ENCODE results near the gene HYDIN. TPM values are rescaled to one million over a fixed set of nuclear protein-coding genes. Genes with fewer than 3 reads are reported as not detected.
"Not testable (repeated sequence)": the region's sequence is repeated elsewhere in the genome, so short reads cannot be mapped to it uniquely, and the experiment has no call there.

The HYDIN gene
- total RNA-seq, 1 experiment from 2014 or later, result not detected

DNA sequence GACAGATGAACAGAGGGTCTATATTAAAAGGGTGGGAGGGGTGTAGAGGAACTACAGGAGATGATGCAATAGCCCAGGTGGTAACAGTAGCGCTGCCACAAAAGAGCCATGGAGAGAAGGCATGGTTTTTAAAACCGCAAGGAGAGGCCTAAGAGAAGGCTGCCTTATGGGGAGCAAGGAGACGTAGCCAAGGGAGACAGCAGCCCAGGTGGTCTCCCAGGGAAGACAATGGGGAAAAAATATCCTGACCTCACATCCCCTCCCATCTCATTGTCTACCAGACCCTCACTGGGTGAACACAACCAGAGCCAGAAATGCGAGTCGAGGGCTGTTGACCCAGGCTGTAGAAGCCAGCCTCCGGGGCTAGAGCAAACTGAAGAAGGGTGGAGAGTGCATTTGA, 77.2 kb downstream of the HYDIN start:
- ATAC-seq; H3K9me2 ChIP-seq (ENCODE audit: insufficient read depth); CTCF ChIA-PET; H3K9me3 ChIP-seq (ENCODE audit: control insufficient read depth in 1 of 2, insufficient read depth in 1 of 2, low read depth in 1 of 2, low read length in 2 of 2); H3K79me2 ChIP-seq (ENCODE audit: insufficient read depth, low read length); H2AFZ ChIP-seq (ENCODE audit: low read depth, low read length, poor library complexity, severe bottlenecking); intact Hi-C loops (cut with micrococcal nuclease); BruUV-seq (replicated peaks); POLR2A ChIA-PET; H3K27me3 ChIP-seq (ENCODE audit: insufficient read depth, low read length); H3K4me2 ChIP-seq (ENCODE audit: low read length); H3K4me3 ChIP-seq (replicated peaks in 1 of 2; ENCODE audit: low read depth in 1 of 2, low read length in 2 of 2); H3K9ac ChIP-seq (ENCODE audit: low read length); RAD21 ChIA-PET (ENCODE audit: low non-redundant PET in 1 of 2, low total read pairs in 2 of 2, uncharacterized antibody in 2 of 2, unreplicated experiment in 2 of 2); H3K27ac ChIP-seq (ENCODE audit: low read depth, low read length); H3K36me3 ChIP-seq (ENCODE audit: control insufficient read depth in 1 of 2, insufficient read depth in 2 of 2, low read length in 2 of 2); H4K20me1 ChIP-seq (ENCODE audit: insufficient read depth); H3K4me1 ChIP-seq (ENCODE audit: control insufficient read depth in 1 of 2, insufficient read depth in 2 of 2, low read length in 2 of 2); DNase-seq (ENCODE audit: low read depth, low spot score): not testable (repeated sequence)

DNA sequence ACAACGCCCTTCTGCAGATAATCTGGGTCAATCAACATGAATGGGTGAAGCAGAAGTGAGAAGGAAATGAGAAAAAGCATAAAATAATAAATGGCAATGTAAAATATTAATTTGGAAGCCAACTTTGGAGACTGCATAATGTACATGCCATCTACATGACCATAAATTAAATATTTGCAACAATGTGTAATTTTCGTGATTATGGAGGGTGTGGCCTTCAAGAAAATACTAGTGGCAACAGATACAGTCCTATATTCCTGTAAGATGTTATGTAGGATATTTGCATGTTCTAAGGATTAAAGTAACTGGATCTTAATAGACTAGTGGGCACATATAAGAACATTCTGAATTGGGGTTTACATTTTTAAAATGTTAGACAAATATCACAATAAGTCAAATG, 78.9 kb downstream of the HYDIN start:
- H3K4me2 ChIP-seq (ENCODE audit: low read length); H3K27me3 ChIP-seq (ENCODE audit: insufficient read depth, low read length); ATAC-seq; DNase-seq (ENCODE audit: low read depth, low spot score); H3K9me3 ChIP-seq (ENCODE audit: control insufficient read depth in 1 of 2, insufficient read depth in 1 of 2, low read depth in 1 of 2, low read length in 2 of 2); H3K4me3 ChIP-seq (replicated peaks in 1 of 2; ENCODE audit: low read depth in 1 of 2, low read length in 2 of 2); H3K79me2 ChIP-seq (ENCODE audit: insufficient read depth, low read length); H4K20me1 ChIP-seq (ENCODE audit: insufficient read depth); intact Hi-C loops (cut with micrococcal nuclease); POLR2A ChIA-PET; CTCF ChIA-PET; H3K27ac ChIP-seq (ENCODE audit: low read depth, low read length); H3K9me2 ChIP-seq (ENCODE audit: insufficient read depth); RAD21 ChIA-PET (ENCODE audit: low non-redundant PET in 1 of 2, low total read pairs in 2 of 2, uncharacterized antibody in 2 of 2, unreplicated experiment in 2 of 2); H3K36me3 ChIP-seq (ENCODE audit: control insufficient read depth in 1 of 2, insufficient read depth in 2 of 2, low read length in 2 of 2); H3K4me1 ChIP-seq (ENCODE audit: control insufficient read depth in 1 of 2, insufficient read depth in 2 of 2, low read length in 2 of 2); BruUV-seq (replicated peaks); H2AFZ ChIP-seq (ENCODE audit: low read depth, low read length, poor library complexity, severe bottlenecking); H3K9ac ChIP-seq (ENCODE audit: low read length): not testable (repeated sequence)

DNA sequence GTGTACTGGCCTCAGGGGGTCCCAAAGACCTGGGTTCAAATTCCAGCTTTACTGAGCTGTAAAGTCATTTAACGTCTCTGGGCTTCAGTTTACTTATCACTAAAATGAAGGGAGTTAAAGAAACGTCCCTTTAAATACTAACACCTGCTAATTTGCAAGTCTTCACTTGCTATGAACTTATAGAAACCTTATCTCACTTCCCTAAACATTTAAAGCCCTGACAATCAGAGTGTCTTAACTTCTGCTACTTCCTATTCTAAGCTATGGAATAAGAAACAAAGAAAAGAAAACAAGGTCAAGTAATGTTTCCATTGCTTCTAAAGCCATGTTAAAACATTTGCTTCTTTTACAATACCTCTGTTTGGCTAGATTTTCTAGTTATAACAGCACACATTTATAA, 87.3 kb downstream of the HYDIN start:
- RAD21 ChIA-PET (ENCODE audit: low non-redundant PET in 1 of 2, low total read pairs in 2 of 2, uncharacterized antibody in 2 of 2, unreplicated experiment in 2 of 2); H3K9me3 ChIP-seq (ENCODE audit: control insufficient read depth in 1 of 2, insufficient read depth in 1 of 2, low read depth in 1 of 2, low read length in 2 of 2); H3K27me3 ChIP-seq (ENCODE audit: insufficient read depth, low read length); ATAC-seq; H3K4me3 ChIP-seq (replicated peaks in 1 of 2; ENCODE audit: low read depth in 1 of 2, low read length in 2 of 2); H2AFZ ChIP-seq (ENCODE audit: low read depth, low read length, poor library complexity, severe bottlenecking); H4K20me1 ChIP-seq (ENCODE audit: insufficient read depth); POLR2A ChIA-PET; H3K36me3 ChIP-seq (ENCODE audit: control insufficient read depth in 1 of 2, insufficient read depth in 2 of 2, low read length in 2 of 2); H3K9me2 ChIP-seq (ENCODE audit: insufficient read depth); BruUV-seq (replicated peaks); H3K27ac ChIP-seq (ENCODE audit: low read depth, low read length); H3K9ac ChIP-seq (ENCODE audit: low read length); intact Hi-C loops (cut with micrococcal nuclease); H3K4me2 ChIP-seq (ENCODE audit: low read length); DNase-seq (ENCODE audit: low read depth, low spot score); H3K79me2 ChIP-seq (ENCODE audit: insufficient read depth, low read length); H3K4me1 ChIP-seq (ENCODE audit: control insufficient read depth in 1 of 2, insufficient read depth in 2 of 2, low read length in 2 of 2); CTCF ChIA-PET: not testable (repeated sequence)

DNA sequence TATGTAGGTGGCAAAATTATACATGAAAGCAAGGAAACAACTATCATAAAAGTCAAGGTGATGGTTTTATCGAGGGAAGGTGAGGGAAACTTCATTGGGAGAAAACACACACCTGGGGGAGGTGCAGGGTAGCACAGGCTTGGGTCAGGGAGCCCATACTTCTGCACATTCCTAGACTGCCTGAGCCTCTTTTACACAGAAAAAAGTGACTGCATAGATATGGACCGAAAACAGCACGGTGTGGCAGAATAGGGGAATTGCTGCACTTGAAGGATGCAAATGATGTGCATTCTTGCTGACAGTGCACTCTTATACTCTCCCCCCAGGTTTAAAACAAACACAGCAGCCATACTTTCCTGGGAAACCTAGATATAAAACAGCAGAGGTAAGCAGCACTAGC, 120.0 kb downstream of the HYDIN start:
- H2AFZ ChIP-seq (ENCODE audit: low read depth, low read length, poor library complexity, severe bottlenecking); H3K27ac ChIP-seq (ENCODE audit: low read depth, low read length); H3K4me3 ChIP-seq (replicated peaks in 1 of 2; ENCODE audit: low read depth in 1 of 2, low read length in 2 of 2); DNase-seq (ENCODE audit: low read depth, low spot score); POLR2A ChIA-PET; H4K20me1 ChIP-seq (ENCODE audit: insufficient read depth); H3K9me3 ChIP-seq (ENCODE audit: control insufficient read depth in 1 of 2, insufficient read depth in 1 of 2, low read depth in 1 of 2, low read length in 2 of 2); ATAC-seq; H3K79me2 ChIP-seq (ENCODE audit: insufficient read depth, low read length); H3K36me3 ChIP-seq (ENCODE audit: control insufficient read depth in 1 of 2, insufficient read depth in 2 of 2, low read length in 2 of 2); H3K9me2 ChIP-seq (ENCODE audit: insufficient read depth); H3K9ac ChIP-seq (ENCODE audit: low read length); H3K4me2 ChIP-seq (ENCODE audit: low read length); H3K4me1 ChIP-seq (ENCODE audit: control insufficient read depth in 1 of 2, insufficient read depth in 2 of 2, low read length in 2 of 2); H3K27me3 ChIP-seq (ENCODE audit: insufficient read depth, low read length); CTCF ChIA-PET; RAD21 ChIA-PET (ENCODE audit: low non-redundant PET in 1 of 2, low total read pairs in 2 of 2, uncharacterized antibody in 2 of 2, unreplicated experiment in 2 of 2); intact Hi-C loops (cut with micrococcal nuclease); BruUV-seq (replicated peaks): not testable (repeated sequence)

DNA sequence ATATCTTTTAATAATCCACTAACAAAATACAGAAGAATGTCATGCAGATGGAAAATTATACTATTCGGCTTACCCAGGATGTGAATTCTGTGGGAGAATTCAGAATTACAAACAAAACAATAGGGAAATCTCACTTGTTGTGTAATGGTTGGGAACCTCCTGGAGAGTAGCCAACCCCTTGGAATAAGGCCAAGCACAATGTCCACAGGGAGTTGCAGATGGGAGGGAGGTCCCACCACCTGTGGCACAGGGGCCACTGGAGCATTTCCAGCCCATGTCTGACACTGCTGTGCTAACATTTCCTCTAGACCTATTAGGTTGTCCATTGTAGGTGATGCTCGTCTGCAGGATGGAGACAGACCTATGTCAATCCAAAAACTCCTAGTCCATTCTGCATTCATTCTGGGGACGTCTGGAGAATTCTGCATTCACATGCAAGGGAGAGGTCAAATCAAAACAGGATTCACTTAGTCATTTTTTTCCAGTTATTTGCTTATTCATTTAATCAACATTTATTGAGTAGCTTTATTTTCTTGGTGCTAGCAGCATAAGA, 120.8 kb downstream of the HYDIN start:
- H3K79me2 ChIP-seq (ENCODE audit: insufficient read depth, low read length); H3K27me3 ChIP-seq (ENCODE audit: insufficient read depth, low read length); intact Hi-C loops (cut with micrococcal nuclease); H3K9me2 ChIP-seq (ENCODE audit: insufficient read depth); POLR2A ChIA-PET; H3K36me3 ChIP-seq (ENCODE audit: control insufficient read depth in 1 of 2, insufficient read depth in 2 of 2, low read length in 2 of 2); H3K9ac ChIP-seq (ENCODE audit: low read length); ATAC-seq; BruUV-seq (replicated peaks); H3K4me1 ChIP-seq (ENCODE audit: control insufficient read depth in 1 of 2, insufficient read depth in 2 of 2, low read length in 2 of 2); H3K27ac ChIP-seq (ENCODE audit: low read depth, low read length); H3K4me2 ChIP-seq (ENCODE audit: low read length); H4K20me1 ChIP-seq (ENCODE audit: insufficient read depth); RAD21 ChIA-PET (ENCODE audit: low non-redundant PET in 1 of 2, low total read pairs in 2 of 2, uncharacterized antibody in 2 of 2, unreplicated experiment in 2 of 2); DNase-seq (ENCODE audit: low read depth, low spot score); H3K9me3 ChIP-seq (ENCODE audit: control insufficient read depth in 1 of 2, insufficient read depth in 1 of 2, low read depth in 1 of 2, low read length in 2 of 2); H3K4me3 ChIP-seq (replicated peaks in 1 of 2; ENCODE audit: low read depth in 1 of 2, low read length in 2 of 2); H2AFZ ChIP-seq (ENCODE audit: low read depth, low read length, poor library complexity, severe bottlenecking); CTCF ChIA-PET: not testable (repeated sequence)
